Retina (tissue), 1 donor: ENCODE results near the gene NSMF.
A peak's percentile ranks its signal among the peaks of the same experiment; 100 is the strongest.
"Not testable (repeated sequence)": the region's sequence is repeated elsewhere in the genome, so short reads cannot be mapped to it uniquely, and the experiment has no call there.

Source experiments
- DNase-seq: peaks from one replicate; pipeline ENCODE4 v3.0.0-alpha.2; 2016

Gene NSMF

DNA sequence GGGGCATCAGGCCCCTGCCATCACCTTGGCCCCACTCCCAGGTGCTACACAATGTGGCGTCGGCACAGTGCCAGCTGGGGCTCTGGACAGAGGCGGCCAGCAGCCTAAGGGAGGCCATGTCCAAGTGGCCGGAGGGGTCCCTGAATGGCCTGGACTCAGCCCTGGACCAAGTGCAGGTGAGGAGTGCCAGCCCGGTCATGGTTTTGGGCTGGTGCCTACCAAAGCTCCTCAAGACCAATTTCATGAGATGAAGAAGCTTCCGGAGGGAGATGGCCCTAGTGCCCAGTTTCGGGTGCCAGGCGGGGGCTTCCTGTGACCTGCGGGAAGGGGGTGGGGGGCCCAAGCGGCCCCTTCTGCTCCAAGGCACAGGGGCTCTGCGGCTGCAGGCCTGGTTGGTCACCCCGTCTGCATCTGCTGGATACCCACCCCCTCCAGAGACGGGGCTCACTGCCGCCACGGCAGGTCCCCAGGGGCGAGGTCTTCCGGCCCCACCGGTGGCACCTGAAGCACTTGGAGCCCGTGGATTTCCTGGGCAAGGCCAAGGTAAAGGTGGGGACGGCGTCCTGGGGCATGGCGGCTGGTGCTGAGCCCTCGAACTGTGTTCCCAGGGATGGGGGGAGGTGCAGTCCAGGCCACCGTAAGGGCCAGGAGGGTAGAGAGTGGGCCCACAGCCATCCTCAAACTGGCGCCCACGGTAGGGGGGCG, 30.1 kb downstream of the NSMF start:
- no peak for DNase-seq

DNA sequence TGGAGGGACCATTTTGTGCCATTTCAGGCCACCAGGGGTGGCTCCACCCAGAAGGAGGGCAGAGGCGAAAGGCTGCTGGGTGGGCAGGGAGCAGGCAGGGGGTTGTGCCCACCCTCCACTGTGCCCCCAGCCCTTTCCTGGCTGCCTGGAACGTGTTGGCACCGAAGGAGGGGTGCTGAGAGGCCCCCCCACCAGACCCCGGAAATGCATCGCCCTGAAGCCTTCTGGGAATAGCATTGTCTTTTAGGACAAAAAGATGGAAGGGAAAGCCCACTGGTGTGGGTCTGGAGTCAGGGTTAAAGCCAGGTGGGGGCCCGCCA, 30.9 kb downstream of the NSMF start:
- DNase-seq: no peak

DNA sequence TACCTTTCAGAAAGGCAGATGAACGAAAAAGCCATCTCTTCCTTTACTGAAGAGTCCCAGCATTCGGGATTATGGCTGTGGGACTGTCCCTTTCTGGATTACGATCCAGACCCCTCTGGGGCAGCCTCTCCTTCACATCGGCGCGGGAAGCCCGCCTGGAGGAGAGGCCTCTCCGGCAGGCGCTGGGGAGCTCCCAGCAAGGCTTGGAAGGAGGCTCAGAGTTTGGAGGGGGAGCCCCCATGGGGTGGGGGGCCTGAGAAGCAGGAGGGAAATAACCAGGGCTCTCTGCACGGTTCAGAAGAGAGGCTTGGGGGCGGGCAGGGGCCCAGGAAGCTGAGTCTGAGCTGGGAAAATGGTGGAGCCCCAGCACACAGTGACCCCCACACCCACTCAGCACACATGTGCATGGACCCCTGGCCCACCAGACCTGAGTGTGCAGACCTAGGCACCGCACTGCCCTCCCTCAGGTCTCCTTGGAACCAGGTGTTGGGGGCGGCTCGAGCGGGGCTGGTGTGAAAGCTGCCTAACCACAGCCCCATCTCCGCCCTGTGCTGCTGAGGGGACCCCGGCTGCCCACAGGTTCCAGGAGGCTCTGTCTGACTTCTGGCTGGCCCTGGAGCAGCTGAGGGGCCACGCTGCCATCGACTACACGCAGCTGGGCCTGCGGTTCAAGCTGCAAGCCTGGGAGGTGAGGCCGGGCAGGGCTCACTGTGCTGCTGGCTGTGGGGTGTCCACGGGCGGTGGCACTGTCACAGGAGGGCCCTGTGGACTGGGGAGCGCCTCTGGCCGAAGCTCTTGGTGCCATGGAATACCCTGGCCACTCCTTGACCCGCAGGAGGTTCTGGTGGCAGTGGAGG, 31.5 kb downstream of the NSMF start:
- DNase-seq: no peak

DNA sequence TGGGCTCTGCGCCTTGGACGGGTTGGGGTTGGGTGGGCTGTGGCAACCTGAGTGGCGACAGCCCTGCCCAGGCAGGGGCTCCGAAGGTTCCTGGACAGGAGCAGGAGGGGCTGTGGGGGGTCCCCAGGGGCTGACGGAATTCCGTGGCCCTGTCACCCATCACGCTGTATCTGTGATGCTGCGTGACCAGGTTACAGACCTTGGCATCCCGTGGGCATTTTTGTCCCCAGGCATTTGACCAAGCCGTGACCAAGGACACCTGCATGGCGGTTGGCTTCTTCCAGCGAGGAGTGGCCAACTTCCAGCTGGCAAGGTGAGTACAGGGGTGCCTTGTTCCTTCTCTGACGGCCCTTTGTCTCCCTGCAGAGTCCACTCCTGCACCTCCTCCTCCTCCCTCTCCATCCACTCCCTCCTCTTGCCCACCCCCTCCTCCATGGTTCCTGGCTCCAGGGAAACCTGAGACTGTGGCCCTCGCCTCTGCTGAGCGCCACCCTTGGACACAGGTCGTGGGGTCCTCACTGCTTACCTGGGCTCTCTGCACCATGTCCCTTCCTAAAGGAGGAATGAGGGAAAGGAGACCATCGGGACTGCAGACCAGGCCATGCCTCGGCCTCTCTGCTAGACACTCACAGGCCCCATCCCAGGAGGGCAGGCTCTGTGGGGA, 33.0 kb downstream of the NSMF start:
- DNase-seq: no peak

DNA sequence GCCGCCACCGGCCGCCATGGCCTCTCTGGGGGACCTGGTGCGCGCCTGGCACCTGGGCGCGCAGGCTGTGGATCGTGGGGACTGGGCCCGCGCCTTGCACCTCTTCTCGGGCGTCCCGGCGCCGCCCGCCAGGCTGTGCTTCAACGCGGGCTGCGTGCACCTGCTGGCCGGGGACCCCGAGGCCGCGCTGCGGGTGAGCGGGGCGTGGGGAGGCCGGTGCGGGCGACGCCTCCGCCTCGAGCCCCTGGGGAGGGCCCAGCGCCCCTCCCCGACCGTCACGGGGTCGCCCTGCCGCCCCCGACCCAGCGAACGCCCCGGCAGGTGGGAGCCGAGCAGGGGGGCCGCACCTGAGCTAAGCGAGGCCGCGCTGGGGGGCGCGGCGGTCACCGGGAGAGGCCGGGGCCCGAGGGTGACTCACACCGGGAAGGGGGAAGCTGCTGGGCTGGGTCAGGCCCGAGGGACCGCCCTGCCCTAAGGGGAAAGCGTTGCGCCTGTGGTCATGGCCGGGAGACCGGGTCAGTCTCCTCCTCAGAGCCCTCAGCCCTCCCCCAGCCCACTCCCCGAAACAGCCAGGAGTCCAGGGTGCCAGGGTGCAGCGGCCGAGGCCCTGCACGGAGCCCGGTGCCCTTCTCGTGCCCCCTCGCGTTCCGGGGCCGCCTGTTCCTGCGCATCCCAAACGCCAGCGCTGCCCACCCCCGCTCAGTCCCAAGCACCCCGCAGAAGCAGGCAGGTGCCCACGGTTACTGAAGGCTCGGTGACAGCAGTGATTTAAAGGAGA, 35.4 kb downstream of the NSMF start:
- DNase-seq: no peak

DNA sequence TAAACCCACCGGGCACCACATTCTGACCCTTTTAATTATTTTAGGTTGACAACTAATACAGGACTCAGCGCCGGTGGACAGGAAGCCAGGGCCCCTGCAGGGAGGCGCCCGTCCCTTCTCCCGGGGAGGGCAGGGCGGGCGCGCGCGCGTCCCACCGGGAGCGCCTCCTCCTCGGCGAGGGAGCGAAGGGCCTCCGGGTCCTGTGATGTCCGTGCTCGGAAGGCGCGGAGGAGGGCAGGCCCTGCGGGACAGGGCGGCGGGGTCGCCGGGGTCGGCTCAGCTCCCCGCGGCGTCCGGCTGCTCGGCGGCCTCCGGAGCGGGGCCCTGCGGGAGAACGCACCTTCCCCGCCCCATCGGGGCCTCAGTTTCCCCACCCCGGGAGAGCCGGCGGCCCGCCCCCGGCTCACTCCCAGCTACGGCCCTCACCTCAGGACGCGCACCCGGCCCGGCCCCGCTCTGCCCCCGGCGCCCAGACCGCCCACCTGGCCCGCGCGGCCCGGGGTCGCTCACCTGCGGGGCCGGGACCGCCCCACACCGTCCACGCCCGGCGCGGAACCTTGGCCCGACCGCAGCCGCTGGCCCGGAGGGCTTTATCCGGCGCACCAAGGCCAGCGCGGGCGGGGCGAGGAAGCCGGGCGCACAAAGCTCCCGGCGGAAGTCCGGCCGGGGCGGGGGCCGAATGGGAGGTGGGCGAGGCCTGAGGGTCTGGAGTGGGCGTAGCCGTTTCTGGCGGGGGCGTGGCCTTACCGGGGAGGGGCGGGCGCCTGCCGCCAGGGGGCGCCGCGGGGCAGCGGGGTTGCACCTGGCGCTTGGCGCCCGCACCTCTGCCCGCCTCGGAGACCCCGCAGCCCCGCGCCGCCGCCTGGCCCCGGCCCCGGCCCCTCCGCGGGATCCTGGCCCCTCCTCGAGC, 36.3 kb downstream of the NSMF start, which contains the start of the genes EXD3 and NOXA1:
Gene EXD3 (minus strand): TSS at position 559 of the 910 bp plus-strand sequence. CDS start 27,805 bp downstream, outside the sequence.
Gene NOXA1 (plus strand): TSS at position 790 of the 910 bp plus-strand sequence. CDS start 137 bp downstream, outside the sequence.
- DNase-seq: peak; percentile 80

DNA sequence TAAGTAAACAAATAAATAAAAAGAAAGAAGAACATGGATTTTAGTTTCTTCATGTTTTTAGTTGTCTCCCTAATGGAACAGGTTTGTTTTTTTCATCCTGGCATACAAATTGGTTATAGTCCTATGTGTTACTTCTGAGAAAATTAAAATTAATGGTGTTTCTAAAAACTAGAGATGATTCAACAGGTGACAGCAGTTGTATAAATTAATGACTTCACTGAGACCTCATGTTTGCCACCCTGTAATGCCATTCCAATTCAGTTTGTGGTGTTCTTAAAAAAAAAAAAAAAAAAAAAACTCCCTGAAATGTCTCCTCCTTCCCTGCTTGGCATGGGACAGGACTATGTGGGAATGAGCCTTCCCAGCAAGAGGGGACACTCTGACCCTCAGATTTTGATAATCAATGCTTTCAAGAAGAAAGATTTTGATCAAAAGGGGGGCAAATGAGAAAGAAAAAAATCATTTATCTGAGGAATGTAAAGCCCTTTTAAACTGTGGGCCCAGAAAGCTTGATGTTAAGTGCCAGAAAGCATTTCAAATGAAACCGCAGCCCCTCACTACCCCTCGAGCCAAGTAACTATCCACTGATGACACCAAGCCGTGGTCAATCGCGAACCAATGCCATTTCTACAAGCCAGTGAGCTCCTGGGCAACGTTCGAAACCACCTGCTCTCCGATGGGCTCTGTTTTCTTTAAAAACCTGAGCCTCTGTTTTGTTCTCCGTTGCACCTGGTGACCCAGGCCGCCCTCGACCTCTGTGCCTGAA, 37.1 kb downstream of the NSMF start:
- DNase-seq: no peak

DNA sequence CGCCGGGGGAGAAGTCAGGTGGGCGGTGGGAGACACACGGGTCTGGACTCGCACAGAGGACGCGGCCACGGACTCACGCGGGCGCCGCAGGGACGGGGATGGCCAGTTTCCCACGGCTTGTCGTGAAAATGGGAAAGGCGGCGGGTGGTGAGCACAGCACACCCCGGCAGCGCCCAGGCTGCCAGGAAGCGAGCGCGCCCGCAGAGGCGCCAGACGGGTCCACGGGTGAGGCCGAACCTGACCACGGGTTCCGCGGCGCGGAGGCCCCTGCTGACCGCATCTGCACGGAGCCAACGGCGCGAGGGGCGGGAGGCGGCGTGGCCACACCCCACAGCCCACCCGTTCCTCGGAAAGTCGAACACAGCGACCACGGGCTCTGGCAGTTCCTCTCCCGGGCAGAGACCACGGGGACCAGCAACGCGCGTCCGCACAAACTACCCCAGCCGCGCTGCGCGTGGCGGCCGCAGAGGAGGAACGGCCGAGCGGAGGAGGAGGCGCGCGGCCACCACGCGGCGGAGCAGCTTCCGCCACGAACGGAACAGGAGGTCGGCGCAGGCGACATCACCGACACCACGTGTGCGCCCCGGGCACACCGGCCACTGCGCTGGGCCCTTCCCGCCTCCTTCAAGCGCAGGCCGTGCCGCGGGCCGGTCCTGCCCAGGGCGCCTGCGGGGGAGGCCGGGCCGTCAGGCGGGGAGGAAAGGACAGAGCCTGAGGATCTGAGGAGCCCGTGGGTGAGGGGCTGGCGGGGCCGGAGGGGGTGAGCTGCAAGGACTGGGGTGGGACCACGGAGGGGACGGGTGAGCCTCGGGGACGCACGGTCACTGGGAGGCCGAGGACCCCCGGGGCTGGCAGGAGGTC, 41.7 kb downstream of the NSMF start:
- no peak for DNase-seq

DNA sequence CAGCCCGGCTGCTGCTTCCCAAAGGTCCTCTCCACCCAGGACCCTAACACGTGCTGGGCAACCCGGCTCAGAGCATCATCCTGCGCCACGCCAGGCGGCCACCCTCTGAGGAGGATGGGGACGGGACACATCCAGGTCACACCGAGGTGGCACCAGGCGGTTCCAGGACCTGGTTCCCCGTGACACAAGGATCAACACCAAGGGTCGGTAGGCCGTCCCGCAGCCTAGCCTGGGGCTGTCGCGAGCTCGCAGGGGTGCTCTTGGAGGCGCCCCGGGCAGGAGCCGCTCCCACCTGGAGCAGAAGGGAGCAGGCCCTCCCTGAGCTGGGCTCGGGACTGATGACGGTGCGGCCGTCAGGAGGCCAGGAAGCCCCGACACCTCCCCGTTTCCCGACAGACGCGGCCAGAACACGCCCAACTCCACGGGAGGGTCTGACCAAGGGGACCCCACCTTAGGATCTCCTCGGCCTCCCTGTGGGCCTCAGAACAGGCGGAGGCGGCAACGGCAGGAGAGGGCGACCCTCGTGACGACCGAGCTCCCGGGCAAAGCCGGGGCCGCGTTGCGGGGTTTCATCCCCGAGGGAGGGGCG, 42.5 kb downstream of the NSMF start:
- DNase-seq: no peak

DNA sequence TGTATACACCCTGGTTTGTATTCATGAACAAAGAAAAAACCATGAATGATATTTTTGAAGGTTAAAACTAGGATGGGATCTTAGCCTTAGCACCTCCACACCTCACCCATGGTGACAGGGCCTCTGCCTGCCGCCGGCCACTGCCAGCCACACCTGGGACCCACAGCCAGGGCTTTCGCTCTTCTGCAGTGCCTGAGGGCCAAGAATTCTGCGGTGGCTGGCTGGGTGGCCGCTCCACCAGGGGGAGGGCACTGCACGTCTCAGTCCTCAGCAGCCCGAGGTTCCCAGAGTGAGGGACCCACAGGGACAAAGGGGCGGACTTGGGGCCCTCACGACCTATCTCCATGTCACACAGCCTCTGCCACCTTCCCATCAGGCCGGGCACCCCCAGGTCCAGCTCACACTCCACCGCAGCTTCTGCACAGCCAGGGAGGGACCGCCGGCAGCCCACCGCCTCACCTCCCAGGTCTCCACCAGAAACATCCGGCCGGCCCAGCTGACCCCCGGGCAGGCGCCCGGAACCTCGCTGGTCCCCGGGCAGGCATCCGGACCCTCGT, 43.0 kb downstream of the NSMF start:
- no peak for DNase-seq

DNA sequence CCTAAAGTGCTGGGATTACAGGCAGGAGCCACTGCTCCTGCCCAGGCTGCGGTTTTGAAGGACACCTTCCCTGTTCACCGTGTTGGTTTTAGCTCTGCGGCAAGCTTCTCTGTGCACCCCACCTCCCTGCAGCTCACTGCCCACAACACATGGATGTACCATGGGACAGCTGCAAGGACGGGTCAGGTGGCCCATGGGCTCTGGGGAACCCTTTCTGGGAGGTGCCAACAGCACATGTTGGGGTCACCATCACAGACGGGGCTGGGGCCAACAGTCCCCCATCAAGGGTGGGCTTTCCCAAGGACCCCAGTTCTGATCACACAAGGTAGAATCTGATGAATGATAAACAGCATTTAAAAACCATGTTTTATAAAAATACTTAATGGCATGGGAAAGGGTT, 43.7 kb downstream of the NSMF start:
- no peak for DNase-seq

DNA sequence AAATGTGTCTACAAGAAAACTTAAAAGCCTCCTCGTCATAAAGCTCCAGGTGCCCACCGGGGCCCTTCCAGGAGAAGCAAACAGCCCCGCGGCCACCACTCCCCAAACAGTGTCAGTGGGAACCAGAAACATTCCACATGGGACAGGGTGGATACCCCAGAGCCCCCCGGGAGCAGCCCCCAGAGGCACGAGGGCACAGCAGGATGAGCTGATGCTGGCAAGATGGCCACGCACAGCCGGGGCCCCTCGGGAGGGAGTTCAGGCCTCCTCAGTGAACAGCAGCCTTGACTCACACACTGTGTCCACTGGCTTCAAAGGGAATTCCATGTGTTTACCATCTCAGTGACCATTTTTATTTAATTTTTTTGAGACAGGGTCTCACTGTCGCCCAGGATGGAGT, 46.7 kb downstream of the NSMF start:
- DNase-seq: no peak

DNA sequence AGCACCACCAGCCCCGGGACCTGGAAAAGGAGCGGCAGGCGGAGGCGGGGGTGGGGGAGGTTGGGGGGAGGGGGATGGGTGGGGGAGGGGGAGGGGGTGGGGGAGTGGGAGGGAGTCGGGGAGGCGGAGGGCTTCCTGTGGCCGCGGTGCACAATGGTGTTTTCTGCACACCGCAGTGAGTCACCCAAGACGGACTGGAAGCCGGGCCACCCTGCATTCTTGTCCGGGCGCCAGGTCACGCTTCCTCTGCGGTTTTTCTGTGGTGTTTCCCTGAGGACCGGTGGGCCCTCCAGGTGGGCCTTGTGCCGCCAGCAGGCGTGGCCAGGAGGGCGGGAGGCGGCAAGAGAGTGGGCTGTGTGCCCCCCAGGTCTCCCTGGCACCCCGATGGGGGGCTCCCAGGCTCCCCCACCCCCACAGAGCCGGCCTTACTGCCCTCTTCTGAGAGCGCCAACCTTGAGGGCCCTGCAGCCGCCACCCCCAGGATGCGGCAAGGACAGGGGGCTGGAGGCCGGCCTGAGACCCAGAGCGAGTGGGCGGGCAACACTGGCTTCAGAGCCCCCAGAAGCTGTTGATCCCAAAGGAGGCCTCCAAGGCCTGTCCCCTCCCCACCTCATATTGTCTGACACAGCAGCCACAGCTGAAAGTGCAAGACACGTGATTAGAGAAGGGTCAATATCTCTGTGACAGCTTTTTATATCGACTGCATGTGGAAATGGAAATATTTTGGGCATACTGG, 47.3 kb downstream of the NSMF start:
- DNase-seq: no peak

DNA sequence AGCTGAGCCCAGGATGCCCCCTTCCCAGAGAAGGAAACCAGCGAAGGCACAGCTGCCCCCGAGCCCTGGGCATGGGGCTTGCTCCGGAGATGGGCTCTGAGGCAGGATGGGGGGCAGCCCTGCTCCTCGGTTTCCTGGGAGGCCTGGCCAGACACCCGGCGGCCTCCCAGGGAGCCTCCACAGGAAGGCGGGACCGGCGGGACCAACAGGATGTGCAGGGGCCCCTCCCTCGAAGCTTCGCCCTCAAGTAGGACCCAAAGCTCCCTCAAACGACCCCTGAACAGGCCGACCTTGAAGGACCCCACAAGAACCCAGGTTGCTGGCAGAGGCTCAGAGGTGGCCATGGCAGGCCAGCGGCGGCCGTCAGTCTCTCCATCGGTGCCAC, 47.9 kb downstream of the NSMF start:
- DNase-seq: no peak

DNA sequence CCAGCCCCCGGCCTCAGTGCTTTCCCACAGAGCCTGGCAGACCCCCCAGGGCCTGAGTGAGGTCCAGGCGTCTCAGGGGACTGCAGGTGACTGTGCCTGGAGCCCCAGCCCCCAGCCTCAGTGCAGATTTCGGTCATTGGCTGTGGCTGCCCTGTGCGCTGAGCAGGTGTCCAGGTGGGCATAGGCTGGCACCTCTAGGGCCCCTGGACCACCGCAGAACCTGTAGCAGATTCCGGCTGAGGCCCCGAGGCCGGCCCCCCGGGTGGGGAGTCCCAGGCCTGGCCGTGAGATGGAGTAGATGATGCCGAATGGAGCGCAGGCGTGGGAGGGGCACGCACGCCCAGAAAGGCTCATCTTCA, 48.3 kb downstream of the NSMF start:
- DNase-seq: no peak

DNA sequence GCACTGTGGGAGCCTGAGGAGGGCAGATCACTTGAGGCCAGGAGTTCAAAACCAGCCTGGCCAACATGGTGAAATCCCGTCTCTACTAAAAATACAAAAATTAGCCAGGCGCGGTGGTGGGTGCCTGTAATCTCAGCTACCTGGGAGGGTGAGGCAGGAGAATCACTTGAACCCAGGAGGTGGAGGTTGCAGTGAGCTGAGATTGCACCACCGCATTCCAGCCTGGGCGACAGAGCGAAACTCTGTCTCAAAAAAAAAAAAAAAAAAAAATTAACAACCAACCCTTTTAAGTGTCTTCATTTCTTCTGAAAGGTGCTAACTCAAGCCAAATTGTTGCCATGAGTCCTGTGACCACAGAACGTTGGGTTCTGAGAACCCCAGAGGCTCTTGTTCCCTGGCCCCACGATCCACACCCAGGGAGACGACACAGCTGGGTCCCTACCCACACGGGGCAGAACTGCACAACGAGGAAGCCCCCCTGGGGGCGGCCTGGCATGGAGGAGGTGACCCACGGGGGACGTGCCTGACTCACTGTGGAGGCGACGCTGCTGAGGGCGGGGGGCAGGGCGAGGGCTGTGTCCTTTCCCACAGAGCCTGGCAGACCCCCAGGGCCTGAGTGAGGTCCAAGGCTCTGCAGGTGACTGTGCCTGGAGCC, 48.8 kb downstream of the NSMF start:
- DNase-seq: not testable (repeated sequence)

DNA sequence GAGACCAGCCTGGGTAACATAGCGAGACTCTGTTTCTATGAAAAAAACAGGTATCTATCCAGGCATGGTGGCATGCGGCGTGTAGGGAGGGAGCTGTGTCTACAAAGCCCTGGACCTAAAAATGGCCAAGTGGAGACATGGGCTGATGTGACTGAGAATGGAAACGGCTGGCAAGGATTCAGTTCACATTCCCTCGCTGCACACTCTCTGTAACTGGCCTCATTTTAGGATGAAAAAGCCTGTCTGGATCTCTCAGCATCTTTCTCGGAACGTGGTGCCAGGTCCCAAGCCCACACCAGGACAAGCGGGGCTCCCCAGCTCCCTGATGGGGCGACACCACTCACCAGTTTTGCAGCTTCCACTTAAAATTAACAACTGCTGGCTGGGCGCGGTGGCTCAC, 49.6 kb downstream of the NSMF start:
- no peak for DNase-seq
